ENCODE data around the gene UGT8. TPM values are rescaled to one million over a fixed set of nuclear protein-coding genes. Genes with fewer than 3 reads are reported as not detected.

Gene UGT8
- total RNA-seq, 1 donor from 2014 or later = not detected

DNA sequence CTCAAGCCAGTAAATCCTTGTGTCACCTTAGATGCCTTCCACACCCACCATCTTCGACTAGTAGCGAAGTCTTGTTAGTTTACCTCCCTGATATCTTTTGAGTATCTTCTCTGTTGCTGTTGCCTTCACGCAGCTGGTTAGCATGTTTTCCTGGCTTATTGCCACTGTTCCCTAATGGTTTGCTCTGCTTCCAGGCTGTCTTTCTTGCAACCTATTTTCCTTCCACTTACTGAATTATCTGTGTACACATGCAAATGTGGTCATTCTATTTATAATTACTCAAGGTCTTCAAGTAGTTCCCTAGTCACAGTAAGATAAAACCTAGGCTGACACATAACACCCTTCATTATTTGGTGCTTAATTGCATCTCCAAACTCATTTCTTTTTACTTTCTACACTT lies 89.5 kb downstream of the UGT8 start:
- intact Hi-C loops (cut with micrococcal nuclease) = no loop called here
- peaks cover 6% of the 10 kb centered on the region for H3K4me1 Mint-ChIP-seq
- no peak overlapping the region for H3K4me3 Mint-ChIP-seq
- DNase-seq = no peak
- H3K36me3 Mint-ChIP-seq (ENCODE audit: low read depth) = no peaks in the 10 kb centered on the region
- H3K27me3 Mint-ChIP-seq = peaks cover 9% of the 10 kb centered on the region
- H3K9me3 Mint-ChIP-seq = no peaks in the 10 kb centered on the region
- H3K27ac Mint-ChIP-seq = no peak overlapping the region

DNA sequence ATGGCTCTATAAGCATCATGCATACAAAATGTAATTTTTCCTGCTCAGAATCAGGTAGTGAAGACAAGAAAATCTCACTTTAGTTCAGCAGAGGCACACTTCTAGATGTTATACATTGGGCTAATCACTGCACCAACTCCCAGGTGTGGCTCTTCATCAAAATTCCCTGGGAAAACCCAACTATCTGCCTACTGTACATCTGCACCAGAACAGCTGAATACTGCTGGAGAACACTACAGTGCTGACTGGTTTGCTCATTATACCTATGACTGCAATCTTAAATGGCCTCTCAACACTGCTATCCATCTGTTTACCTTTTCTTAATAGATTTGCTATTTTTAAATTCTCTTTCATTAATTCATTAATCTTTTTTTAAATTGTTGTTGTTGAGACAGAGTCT lies 92.0 kb downstream of the UGT8 start:
- H3K9me3 Mint-ChIP-seq = no peaks in the 10 kb centered on the region
- H3K27me3 Mint-ChIP-seq = peaks cover 8% of the 10 kb centered on the region
- DNase-seq = no peak
- peaks cover 6% of the 10 kb centered on the region for H3K4me1 Mint-ChIP-seq
- no peak overlapping the region for H3K4me3 Mint-ChIP-seq
- no peak overlapping the region for H3K27ac Mint-ChIP-seq
- H3K36me3 Mint-ChIP-seq (ENCODE audit: low read depth) = no peaks in the 10 kb centered on the region
- intact Hi-C loops (cut with micrococcal nuclease) = loop anchor here (10.0 kb wide), 1 partner anchor 1296 kb away; no protein-coding TSS in a partner anchor

DNA sequence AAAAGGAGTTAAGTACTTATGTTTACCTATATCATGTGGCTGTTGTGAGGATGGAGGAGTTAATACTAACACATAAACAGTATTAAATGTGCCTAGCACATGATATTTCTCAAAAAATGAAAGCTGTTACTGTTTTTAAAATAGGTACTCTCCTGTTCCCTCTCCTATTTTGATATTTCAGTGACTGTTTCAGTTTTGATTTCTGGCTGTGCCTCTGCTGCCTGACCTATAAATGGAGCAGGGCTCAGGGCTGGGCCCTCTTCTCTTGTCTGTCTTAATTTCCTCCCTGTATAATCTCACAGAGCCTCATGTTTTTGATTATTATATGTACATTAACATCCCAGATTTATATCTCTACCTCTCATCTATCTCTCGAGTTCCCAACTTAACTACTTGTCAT lies 93.3 kb downstream of the UGT8 start:
- H3K27ac Mint-ChIP-seq = no peak overlapping the region
- no peaks in the 10 kb centered on the region for H3K9me3 Mint-ChIP-seq
- intact Hi-C loops (cut with micrococcal nuclease) = loop anchor here (10.0 kb wide), 1 partner anchor 1297 kb away; no protein-coding TSS in a partner anchor
- no peak for DNase-seq
- peaks cover 6% of the 10 kb centered on the region for H3K4me1 Mint-ChIP-seq
- peaks cover 7% of the 10 kb centered on the region for H3K27me3 Mint-ChIP-seq
- H3K36me3 Mint-ChIP-seq (ENCODE audit: low read depth) = no peaks in the 10 kb centered on the region
- H3K4me3 Mint-ChIP-seq = no peak overlapping the region

DNA sequence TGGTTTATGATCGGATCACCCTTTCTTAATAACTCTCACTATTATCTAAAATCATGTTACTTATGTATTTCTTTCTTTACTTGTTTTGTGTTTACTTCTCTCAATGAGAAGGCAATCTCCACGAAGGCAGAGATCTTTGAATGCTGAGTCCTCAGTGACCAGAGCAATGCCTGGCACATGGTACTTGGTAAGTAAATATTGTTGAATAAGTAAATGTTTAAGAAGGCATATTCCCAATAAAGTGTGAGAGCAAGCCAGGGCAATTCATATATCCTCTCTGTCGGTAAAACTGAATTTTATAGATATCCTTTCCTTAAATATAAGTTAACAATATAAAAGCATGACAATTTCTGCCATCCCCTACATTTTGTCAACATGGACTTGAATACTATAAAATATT lies 94.4 kb downstream of the UGT8 start:
- H3K36me3 Mint-ChIP-seq (ENCODE audit: low read depth) = no peaks in the 10 kb centered on the region
- no peaks in the 10 kb centered on the region for H3K9me3 Mint-ChIP-seq
- intact Hi-C loops (cut with micrococcal nuclease) = loop anchor here (10.0 kb wide), 1 partner anchor 1298 kb away; no protein-coding TSS in a partner anchor
- peaks cover 6% of the 10 kb centered on the region for H3K4me1 Mint-ChIP-seq
- H3K27me3 Mint-ChIP-seq = peaks cover 3% of the 10 kb centered on the region
- H3K27ac Mint-ChIP-seq = no peak overlapping the region
- no peak for DNase-seq
- no peak overlapping the region for H3K4me3 Mint-ChIP-seq

DNA sequence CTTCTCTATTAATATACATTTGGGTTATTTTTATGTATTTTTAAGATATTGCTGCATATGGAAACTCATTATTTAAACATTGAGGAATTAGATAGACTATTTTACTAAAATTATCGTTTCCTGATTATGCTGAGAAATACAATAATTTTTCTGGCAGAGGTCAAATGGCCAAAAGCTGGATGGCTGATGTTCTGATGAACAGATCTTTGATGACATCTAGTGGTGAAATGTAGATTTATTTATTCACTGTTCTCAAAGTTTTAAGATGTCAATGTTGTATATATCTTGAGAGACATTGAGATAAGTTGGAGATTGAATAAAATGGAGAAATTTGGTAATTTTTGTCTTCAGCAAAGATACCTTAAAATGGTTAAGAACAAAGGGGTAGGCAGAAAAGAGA lies 96.2 kb downstream of the UGT8 start:
- H3K9me3 Mint-ChIP-seq = no peaks in the 10 kb centered on the region
- H3K27ac Mint-ChIP-seq = no peak overlapping the region
- H3K27me3 Mint-ChIP-seq = peaks cover 3% of the 10 kb centered on the region
- intact Hi-C loops (cut with micrococcal nuclease) = loop anchor here (2.0 to 10.0 kb wide), 2 partner anchors 308 to 1300 kb away; no protein-coding TSS in a partner anchor
- H3K4me3 Mint-ChIP-seq = no peak overlapping the region
- no peak for DNase-seq
- peaks cover 6% of the 10 kb centered on the region for H3K4me1 Mint-ChIP-seq
- no peaks in the 10 kb centered on the region for H3K36me3 Mint-ChIP-seq (ENCODE audit: low read depth)

DNA sequence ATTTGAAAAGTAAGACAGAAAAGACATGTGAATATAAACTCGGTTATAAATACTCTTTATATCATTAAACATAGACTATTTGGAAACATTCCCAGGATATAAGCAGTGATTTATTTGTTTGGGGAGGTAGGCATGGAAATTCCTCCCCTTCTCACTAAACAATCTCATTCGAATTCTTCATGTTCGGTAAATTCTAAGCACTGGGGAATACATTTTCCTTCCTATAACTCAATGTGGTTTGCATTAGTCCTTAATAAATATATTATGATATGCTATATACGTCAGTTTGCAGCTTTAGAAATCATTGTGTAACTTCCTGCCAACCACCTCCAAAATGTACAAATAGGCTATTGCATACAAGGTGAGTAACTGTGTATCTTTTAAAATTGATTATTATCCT lies 99.6 kb downstream of the UGT8 start:
- Mint-ChIP-seq H3K36me3 (ENCODE audit: low read depth) (no peaks in the 10 kb centered on the region), H3K9me3 (no peaks in the 10 kb centered on the region), H3K27me3 (peaks cover 3% of the 10 kb centered on the region), H3K4me1 (no peaks in the 10 kb centered on the region), H3K4me3 (no peak overlapping the region), H3K27ac (no peak overlapping the region)
- DNase-seq = no peak
- intact Hi-C loops (cut with micrococcal nuclease) = loop anchor here (10.0 kb wide), 1 partner anchor 1303 kb away; no protein-coding TSS in a partner anchor

DNA sequence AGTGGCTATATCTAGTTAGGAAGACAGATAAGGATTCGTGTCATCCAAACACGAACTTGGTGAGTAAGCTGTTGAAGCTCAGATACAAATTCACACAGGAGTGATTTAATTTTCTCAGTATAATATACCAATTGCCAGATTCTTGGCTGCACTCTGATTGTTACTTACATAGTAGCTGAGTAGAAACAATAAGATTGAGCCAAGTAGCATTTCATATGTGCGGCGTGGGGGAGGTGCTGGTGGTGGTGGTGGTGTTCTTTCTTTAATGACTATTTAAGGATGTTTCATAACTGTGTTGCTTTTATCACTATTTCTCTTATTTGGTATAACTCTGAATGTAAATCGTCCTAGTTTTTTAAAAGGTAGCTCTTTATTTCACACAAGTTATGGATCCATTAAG lies 102.9 kb downstream of the UGT8 start:
- intact Hi-C loops (cut with micrococcal nuclease) = no loop called here
- Mint-ChIP-seq H3K36me3 (ENCODE audit: low read depth) (no peaks in the 10 kb centered on the region), H3K9me3 (no peaks in the 10 kb centered on the region), H3K4me3 (no peak overlapping the region), H3K27me3 (peaks cover 1% of the 10 kb centered on the region), H3K4me1 (no peaks in the 10 kb centered on the region), H3K27ac (no peak overlapping the region)
- DNase-seq = no peak

DNA sequence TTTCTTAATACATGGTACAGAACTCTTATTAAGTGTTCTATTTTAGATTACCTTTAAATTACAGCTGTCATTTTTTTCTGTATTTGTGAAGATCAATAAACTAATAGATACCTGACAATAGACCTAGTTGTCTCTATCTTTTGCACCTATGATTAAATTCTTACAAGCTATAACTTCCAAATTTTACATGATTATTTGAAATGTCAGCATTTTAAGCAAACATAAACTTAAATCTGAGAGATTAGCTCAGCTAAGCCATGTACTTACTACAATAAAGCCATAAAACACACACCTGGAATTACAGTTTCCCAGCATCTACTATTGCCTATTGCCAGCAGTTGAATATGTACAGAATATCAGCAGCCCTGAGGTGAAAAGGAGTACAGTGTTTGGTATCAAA lies 118.8 kb downstream of the UGT8 start:
- Mint-ChIP-seq H3K4me3 (no peak overlapping the region), H3K27ac (no peak overlapping the region), H3K27me3 (no peaks in the 10 kb centered on the region), H3K36me3 (ENCODE audit: low read depth) (no peaks in the 10 kb centered on the region), H3K9me3 (no peaks in the 10 kb centered on the region), H3K4me1 (no peaks in the 10 kb centered on the region)
- intact Hi-C loops (cut with micrococcal nuclease) = no loop called here
- no peak for DNase-seq

DNA sequence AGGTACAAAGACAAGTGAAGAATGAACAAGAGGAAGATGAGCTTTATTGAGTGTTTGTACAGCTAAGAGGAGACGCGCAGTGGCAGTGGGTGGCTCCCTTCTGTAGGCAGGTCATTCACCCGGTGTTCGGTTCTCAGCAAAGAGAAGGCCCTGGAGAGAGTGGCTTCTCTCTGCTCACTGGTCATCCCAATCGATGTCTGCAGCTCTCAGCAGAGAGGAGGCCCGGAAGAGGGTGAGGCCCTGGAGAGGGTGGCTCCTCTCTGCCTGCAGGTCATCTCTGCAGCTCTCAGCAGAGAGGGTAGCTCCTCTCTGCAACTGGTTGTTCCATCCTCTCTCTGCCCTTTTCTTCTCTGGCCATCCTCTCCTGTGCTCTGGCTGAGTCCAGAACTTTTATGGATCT lies 126.5 kb downstream of the UGT8 start:
- Mint-ChIP-seq H3K36me3 (ENCODE audit: low read depth) (no peaks in the 10 kb centered on the region), H3K9me3 (no peaks in the 10 kb centered on the region), H3K4me1 (no peaks in the 10 kb centered on the region), H3K27ac (no peak overlapping the region), H3K27me3 (no peaks in the 10 kb centered on the region), H3K4me3 (no peak overlapping the region)
- no peak for DNase-seq
- intact Hi-C loops (cut with micrococcal nuclease) = no loop called here

DNA sequence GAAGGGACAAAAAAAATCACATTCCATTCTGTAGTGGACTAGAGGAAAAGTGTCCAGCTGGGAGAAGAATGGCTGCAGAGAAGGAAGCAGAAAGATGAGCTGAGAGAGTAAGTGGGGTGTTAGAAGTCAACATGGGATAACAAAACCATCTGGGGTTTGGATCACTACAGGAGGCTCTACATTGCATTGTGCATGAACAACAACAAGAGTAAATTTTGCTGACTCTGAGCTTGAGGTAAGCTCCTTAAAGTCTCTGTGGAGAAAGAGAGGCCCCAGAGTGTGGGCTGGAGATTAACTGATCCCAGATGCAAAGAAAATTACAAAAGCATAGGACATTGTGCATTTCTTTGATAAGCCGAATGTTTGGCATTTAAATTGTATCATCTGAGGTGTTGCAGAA lies 128.9 kb downstream of the UGT8 start:
- H3K9me3 Mint-ChIP-seq = no peaks in the 10 kb centered on the region
- no peak overlapping the region for H3K4me3 Mint-ChIP-seq
- intact Hi-C loops (cut with micrococcal nuclease) = no loop called here
- no peak overlapping the region for H3K27ac Mint-ChIP-seq
- no peaks in the 10 kb centered on the region for H3K27me3 Mint-ChIP-seq
- no peaks in the 10 kb centered on the region for H3K36me3 Mint-ChIP-seq (ENCODE audit: low read depth)
- no peaks in the 10 kb centered on the region for H3K4me1 Mint-ChIP-seq
- no peak for DNase-seq

Data from activated CD4-positive, alpha-beta T cell treated with anti-CD3 and anti-CD28 coated beads, Interleukin-2, amount 10 ng/mL, durations not matched to agents 24 days and 14 days (primary cell).